ENCODE measurements around the gene RBAK.

DNA sequence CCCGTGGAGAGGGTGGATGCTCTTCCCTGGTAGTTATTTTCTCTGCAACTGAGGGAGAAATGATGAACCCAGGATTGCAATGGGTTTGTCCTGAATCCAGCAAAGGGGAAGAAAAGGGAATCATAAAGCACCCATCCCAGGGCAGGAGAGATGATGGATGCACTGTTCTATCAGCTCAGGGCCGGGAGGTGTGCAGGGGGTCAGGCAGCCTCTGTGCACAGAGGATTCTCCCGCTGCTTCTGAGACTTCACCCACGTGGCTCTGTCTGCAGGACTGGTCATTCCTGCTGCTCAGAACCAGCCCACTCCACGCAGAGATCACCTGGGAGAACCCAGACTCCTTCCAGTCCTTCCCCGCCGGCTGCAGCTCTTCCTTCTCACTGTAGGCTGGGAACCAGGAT is 70.7 kb downstream of the RBAK start:
- TF ChIP-seq, protein P1, sequence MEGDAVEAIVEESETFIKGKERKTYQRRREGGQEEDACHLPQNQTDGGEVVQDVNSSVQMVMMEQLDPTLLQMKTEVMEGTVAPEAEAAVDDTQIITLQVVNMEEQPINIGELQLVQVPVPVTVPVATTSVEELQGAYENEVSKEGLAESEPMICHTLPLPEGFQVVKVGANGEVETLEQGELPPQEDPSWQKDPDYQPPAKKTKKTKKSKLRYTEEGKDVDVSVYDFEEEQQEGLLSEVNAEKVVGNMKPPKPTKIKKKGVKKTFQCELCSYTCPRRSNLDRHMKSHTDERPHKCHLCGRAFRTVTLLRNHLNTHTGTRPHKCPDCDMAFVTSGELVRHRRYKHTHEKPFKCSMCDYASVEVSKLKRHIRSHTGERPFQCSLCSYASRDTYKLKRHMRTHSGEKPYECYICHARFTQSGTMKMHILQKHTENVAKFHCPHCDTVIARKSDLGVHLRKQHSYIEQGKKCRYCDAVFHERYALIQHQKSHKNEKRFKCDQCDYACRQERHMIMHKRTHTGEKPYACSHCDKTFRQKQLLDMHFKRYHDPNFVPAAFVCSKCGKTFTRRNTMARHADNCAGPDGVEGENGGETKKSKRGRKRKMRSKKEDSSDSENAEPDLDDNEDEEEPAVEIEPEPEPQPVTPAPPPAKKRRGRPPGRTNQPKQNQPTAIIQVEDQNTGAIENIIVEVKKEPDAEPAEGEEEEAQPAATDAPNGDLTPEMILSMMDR (IDR thresholded peaks at IDR 0.05) = no peak
- no peak for TF ChIP-seq ZFX (IDR thresholded peaks at IDR 0.05; ENCODE audit: borderline replicate concordance)
